Measurements from ENCODE around the gene PLK2.
A peak's percentile ranks its signal among the peaks of the same experiment; 100 is the strongest.

Gene PLK2

DNA sequence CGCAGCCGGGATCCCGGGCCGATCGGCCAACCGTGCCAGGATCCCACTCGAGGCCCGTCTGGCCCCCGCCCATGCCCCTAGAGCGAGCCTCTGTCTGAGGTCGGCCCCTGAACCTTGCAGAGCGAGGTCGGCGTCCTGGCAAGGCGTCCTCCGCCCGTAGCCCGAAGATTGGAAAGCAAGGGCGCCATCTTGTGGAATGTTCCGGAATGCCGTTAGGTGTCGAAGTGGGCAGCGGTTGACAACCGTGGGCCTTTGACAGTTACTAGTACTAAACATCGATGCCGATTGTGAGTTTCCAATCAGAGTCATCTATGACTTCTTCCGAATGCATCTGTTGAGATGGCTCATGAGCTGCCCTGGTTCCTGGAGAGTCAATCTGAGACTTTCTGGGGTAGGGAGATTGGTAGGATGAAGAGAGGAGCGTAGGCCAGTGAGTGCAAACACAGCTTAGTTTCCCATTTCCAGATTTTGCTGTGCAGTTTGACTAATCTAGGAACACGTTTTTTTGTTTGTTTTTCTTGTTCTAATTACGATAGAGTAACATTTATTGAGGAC lies 923 bp upstream of the PLK2 start:
- no peak for TF ChIP-seq ZFX (IDR thresholded peaks at IDR 0.05; ENCODE audit: borderline replicate concordance)
- TF ChIP-seq, protein P1, sequence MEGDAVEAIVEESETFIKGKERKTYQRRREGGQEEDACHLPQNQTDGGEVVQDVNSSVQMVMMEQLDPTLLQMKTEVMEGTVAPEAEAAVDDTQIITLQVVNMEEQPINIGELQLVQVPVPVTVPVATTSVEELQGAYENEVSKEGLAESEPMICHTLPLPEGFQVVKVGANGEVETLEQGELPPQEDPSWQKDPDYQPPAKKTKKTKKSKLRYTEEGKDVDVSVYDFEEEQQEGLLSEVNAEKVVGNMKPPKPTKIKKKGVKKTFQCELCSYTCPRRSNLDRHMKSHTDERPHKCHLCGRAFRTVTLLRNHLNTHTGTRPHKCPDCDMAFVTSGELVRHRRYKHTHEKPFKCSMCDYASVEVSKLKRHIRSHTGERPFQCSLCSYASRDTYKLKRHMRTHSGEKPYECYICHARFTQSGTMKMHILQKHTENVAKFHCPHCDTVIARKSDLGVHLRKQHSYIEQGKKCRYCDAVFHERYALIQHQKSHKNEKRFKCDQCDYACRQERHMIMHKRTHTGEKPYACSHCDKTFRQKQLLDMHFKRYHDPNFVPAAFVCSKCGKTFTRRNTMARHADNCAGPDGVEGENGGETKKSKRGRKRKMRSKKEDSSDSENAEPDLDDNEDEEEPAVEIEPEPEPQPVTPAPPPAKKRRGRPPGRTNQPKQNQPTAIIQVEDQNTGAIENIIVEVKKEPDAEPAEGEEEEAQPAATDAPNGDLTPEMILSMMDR (IDR thresholded peaks at IDR 0.05): peak; percentile 80
- H3K27ac ChIP-seq: peak overlapping the region; percentile 85

DNA sequence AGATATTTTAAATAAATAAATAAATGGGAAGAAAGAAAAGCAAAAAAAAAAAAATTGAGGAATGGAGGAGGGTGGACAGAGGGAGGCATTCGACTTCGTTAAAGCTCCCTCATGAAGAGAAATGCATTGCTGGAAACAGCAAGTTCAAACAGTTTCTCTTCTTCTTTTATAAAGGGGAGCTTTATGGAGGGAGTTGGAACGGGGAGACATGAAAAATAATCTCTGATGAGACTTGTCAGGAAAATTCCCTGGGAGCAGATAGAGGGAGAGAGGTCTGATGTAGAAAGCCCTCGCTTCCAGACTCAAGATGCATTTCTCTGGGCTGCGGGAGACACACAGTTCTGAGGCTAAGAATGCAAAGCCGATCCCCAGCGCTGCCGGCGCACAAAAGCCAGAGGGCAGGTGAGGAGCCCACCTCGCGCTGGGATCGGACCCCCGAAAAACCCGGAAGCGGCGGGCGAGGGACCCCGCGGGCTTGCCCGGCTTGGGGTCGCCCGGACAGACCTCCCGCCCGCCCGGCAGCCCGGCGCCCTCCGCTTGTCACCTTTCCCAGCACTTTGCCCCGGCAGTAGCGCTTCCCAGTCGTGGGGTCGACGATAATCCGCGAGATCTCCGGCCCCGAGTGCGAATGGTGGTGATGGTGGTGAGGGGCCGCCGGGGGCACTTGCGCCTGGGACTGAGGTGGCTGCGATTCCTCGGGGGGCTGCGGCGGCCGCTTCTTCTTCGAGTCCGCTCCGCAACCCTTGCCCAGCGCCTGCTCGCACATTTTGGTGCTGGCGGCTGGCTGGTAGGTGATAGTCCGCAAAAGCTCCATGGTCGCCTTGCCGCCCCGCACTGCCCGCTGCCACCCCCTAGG lies 512 bp downstream of the PLK2 start:
- H3K27ac ChIP-seq: peak overlapping the region; percentile 85
- TF ChIP-seq ZFX (IDR thresholded peaks at IDR 0.05; ENCODE audit: borderline replicate concordance): no peak
- TF ChIP-seq, protein P1 (IDR thresholded peaks at IDR 0.05): no peak

DNA sequence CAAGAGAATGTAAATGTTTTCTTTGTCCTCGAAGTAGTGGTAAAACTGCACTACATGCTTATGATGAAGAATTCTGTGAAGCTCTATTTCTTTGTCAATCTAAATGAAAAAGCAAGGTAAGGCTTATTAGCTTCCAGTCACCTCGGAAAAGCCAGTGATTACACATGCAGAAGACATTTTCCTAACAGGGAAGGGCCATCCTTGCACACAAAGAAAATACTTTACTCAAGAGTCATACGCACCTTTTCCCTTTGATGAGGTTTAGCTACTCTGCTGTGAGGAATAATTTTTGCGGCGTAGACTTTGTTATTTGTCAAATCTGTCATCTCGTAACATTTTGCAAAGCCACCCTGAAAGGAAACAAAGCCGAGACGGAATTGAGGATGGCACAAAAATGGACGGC lies 1.1 kb downstream of the PLK2 start:
- no peak for TF ChIP-seq ZFX (IDR thresholded peaks at IDR 0.05; ENCODE audit: borderline replicate concordance)
- TF ChIP-seq, protein P1 (IDR thresholded peaks at IDR 0.05): no peak
- H3K27ac ChIP-seq: no peak overlapping the region

DNA sequence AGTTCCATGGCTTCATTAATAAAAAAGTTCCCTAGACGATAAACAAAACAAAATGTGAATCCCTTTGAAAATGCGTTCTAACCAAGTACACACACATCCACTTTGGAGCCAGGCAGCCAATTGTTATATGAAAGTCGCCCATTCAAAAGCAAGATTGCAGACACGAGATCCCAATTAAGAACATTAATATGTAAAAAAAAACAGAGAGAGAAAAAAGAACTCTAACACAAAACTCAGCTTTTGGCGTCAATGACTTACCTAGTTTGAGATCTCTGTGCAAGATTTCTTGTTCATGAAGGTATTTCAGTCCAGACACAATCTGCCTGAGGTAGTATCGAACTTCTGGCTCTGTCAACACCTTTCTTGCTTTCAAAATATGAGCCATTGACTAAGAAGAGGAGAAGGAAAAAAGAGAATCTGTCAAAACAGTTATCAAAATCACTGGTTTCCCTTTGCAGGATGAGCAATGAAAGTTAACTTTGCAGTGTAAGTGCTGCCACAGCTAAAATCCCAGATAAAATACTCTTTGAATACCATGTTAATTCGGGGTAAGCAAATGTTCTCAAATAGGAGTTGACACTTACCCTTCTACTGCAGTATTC lies 1.6 kb downstream of the PLK2 start:
- H3K27ac ChIP-seq: no peak overlapping the region
- TF ChIP-seq ZFX (IDR thresholded peaks at IDR 0.05; ENCODE audit: borderline replicate concordance): no peak
- TF ChIP-seq, protein P1 (IDR thresholded peaks at IDR 0.05): no peak

DNA sequence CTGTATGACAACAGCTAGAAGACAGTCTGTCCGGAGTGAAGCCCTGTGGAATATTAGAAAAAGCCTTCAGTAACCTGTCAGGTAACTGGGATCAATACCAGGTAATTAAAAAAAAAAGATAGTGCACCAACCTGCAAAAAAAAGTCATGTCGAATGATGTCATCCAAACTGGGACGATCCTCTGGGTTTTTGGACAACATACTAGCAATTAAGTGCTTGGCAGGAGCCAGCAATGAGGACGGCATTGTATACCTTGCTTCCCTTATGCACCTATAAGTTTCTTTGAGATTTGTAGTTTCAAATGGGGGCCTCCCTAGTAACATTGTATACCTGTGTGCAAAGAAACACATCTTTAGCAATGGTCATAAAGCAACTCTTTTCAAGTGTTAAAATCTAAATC lies 2.8 kb downstream of the PLK2 start:
- TF ChIP-seq, protein P1 (IDR thresholded peaks at IDR 0.05): no peak
- no peak for TF ChIP-seq ZFX (IDR thresholded peaks at IDR 0.05; ENCODE audit: borderline replicate concordance)
- no peak overlapping the region for H3K27ac ChIP-seq

DNA sequence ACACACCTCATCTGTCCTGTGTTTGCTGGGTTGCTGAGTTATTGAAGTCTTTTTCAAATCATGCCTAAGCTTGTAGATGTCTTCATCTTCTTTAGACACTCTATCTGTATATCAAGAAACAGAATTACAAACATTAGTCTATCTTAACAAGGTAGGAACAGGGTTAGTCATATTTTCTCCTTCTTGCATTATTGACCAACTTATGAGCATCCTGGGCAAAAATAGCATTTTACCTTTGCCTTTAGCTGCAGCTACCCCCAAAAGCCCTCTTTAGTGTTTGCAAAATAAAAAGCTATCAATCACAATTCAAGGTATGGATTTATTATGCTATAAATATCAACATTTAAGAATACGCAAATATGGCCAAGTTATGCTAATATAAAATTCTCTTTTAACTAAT lies 3.4 kb downstream of the PLK2 start:
- H3K27ac ChIP-seq: no peak overlapping the region
- no peak for TF ChIP-seq ZFX (IDR thresholded peaks at IDR 0.05; ENCODE audit: borderline replicate concordance)
- TF ChIP-seq, protein P1 (IDR thresholded peaks at IDR 0.05): no peak

DNA sequence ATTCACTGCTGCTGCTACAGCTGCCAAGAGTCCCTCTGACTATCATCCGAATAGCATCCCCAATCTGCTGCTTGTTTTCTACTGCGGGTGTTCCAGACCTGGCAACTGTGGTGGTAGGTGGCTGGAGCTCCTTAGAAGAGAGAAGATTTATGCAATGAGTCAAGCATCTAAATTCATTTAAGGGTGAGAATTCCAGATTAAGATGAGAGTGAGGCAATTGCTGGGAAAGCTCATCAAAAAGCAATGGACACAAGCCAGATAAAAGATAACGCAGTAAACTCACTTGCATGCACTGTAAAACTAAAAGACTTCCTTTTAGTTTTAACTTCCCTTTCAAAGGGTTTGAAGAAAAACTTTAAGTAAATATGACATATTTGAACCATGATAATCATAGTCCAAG lies 3.9 kb downstream of the PLK2 start:
- TF ChIP-seq, protein P1 (IDR thresholded peaks at IDR 0.05): no peak
- no peak for TF ChIP-seq ZFX (IDR thresholded peaks at IDR 0.05; ENCODE audit: borderline replicate concordance)
- no peak overlapping the region for H3K27ac ChIP-seq
